Transverse colon (tissue), 4 donors: ENCODE measurements around the gene CPZ. TPM values are rescaled to one million over a fixed set of nuclear protein-coding genes. Genes with fewer than 3 reads are reported as not detected.

Source experiments
- DNase-seq: peaks from one replicate; pipeline ENCODE4 v3.0.0-alpha.2; 2019
- H3K27ac ChIP-seq, 4 donors: fragments of 200-600 bp; sonication (generic); 2 replicates each; pipeline ENCODE4 v1.5.1; 2016 to 2018; ENCODE audit warnings: inconsistent platforms in 4 of 4
- H3K27me3 ChIP-seq: fragments of 200-600 bp; sonication (generic); 2 replicates; pipeline ENCODE4 v1.5.1; 2017; ENCODE audit warnings: inconsistent platforms
- H3K36me3 ChIP-seq, 4 donors: fragments of 200-600 bp; sonication (generic); 2 replicates each; pipeline ENCODE4 v1.5.1; 2017 to 2019; ENCODE audit warnings: inconsistent platforms in 4 of 4
- H3K4me1 ChIP-seq, 4 donors: fragments of 200-600 bp; sonication (generic); 2 replicates each; pipeline ENCODE4 v1.5.1; 2017 to 2020; ENCODE audit warnings: inconsistent platforms in 4 of 4
- H3K4me3 ChIP-seq, 4 donors: fragments of 200-600 bp; sonication (generic); 1 replicate in 1 of 4; 2 replicates in 3 of 4; pipeline versions ENCODE4 v1.5.1 to v1.6.1; 2017 to 2019; ENCODE audit warnings: inconsistent platforms in 4 of 4
- H3K9me3 ChIP-seq, 2 donors: fragments of 200-600 bp; sonication (generic); 2 replicates each; pipeline ENCODE4 v1.5.1; 2017 to 2019; ENCODE audit warnings: inconsistent platforms in 2 of 2
- CTCF ChIP-seq, 5 experiments: fragments of 200-600 bp in 3 of 5; fragments of 450-650 bp in 2 of 5; sonication (generic) in 3 of 5; IDR thresholded peaks; 1 replicate in 2 of 5; 2 replicates in 3 of 5; pipeline ENCODE4 v1.5.1; 2016 to 2017; ENCODE audit warnings: antibody characterized with exemption in 5 of 5, inconsistent platforms in 3 of 5, mild to moderate bottlenecking in 2 of 5, moderate library complexity in 1 of 5
- EP300 ChIP-seq: sonication (generic); formaldehyde crosslinking; IDR thresholded peaks from one replicate; pipeline ENCODE4 v1.6.1; 2017; ENCODE audit warnings: antibody characterized with exemption, low read depth
- POLR2A ChIP-seq: fragments of 450-650 bp; IDR thresholded peaks from one replicate; pipeline ENCODE4 v1.6.1; 2016; ENCODE audit warnings: antibody characterized with exemption, mild to moderate bottlenecking, moderate library complexity
- POLR2AphosphoS5 ChIP-seq, 3 donors: sonication (generic); formaldehyde crosslinking; IDR thresholded peaks; one replicate each; pipeline ENCODE4 v1.6.1; 2016; ENCODE audit warnings: antibody characterized with exemption in 3 of 3
- WGBS, 2 donors: methylation state at CpG; one replicate each; pipeline ENCODE4 v1.1.5; 2018; ENCODE audit warnings: low coverage in 1 of 2; 5-methylcytosine and 5-hydroxymethylcytosine counted together
- in situ Hi-C, 4 donors: fragments of 200-750 bp; cut with MboI; loops; one replicate each; pipeline versions ENCODE4 v1.15.0 to v1.15.1; 2017; ENCODE audit warnings: low sequenced_read_pairs in 3 of 4, low pct_ligation_motif_present in 1 of 4, low pct_unique_long_range_greater_than_20kb in 1 of 4
- intact Hi-C: fragments of 100-400 bp; cut with DNase I; formaldehyde crosslinking; loops from one replicate; pipeline ENCODE4 v1.15.1; 2023; ENCODE audit warnings: low total_unique reads
- total RNA-seq, 4 donors: library from RNA; depleted of rRNA; stranded (reverse); fragments of >200 nt; gene quantifications; one replicate each; pipeline ENCODE4 v1.1.0, GENCODE V29; 2016

Gene CPZ
- total RNA-seq, 4 donors from 2014 or later = 0.96 to 2.1 TPM; not detected in 2

DNA sequence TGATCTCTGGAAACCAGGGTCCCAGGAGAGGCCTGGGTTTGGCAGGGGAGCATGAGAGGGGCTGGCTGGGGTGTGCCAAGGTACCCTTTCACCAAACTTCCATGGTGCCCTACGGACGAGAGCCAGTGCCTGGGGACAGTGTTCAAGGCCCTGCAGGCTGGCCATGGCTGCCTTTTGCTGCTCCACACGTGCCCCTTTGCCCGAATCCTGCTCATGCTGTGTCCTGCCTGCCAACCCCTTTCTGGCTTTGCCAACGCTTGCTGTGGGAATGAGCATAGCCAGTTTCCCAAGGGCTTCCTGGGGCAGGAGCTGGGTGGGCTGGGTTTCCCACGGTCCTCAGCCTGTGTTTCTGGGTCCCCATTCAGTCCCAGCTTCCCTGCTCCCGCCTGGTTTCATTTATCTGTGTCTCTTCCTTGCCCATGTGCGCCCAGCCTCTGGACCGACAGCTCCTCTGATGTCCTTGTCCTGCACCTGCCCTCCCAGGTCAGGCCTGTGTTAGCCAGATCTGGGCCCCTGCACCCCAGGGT is 17.3 kb downstream of the CPZ start:
- H3K27ac ChIP-seq = no peak overlapping the region
- 43% methylated on average over 9 of the region's 9 CpGs; no CpG with 5 or more reads in 1 of the 2 donors for WGBS, 2 donors
- H3K4me1 ChIP-seq = peaks cover 0 to 6% (median 0%) of the 10 kb centered on the region in 4 donors
- H3K4me3 ChIP-seq = no peak overlapping the region
- TF ChIP-seq POLR2A (no peak), EP300 (no peak), POLR2AphosphoS5 (IDR thresholded peaks at IDR 0.05) (no peak), CTCF (IDR thresholded peaks at IDR 0.05) (no peak)
- no peak for DNase-seq
- no peaks in the 10 kb centered on the region for H3K9me3 ChIP-seq
- in situ Hi-C loops = no loop called here
- peaks cover 27% of the 10 kb centered on the region for H3K27me3 ChIP-seq
- intact Hi-C loops = loop anchor here (10.0 kb wide), 1 partner anchor 305 kb away; no protein-coding TSS in a partner anchor
- no peaks in the 10 kb centered on the region for H3K36me3 ChIP-seq

DNA sequence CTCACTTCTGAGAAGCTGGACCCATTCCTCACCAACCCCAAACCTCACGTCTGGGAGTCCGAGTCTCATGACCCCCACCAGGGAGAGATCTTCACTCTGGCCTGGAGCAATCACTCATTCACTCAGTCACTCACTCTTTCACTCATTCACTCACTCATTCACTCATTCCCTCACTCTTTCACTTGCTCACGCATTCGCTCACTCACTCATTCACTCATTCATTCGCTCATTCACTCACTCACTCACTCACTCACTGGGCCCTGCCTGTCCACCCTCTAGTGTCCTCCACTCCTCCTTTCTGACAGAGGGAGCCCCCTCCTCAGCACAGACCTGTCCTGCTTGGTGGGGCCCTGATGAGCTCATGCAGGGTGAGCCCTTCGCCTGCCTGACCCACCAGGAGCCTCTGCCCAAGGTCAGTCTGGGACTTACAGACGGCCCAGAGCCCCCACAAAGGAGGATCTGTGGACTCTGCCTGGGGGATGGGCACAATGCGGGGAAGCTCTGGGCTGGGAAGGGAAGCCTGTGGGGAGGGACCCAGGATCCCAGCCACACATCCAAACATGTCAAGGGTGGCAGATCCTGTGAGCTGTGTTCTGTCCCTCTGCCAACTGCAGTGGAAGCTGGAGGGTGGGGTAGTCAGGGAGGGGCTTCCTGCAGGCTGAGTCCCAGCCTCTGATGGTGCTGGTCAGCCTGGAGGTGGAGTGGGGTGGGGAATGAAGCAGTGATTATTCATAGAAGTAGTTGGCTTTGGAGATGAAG is 18.5 kb downstream of the CPZ start:
- peaks cover 0 to 6% (median 0%) of the 10 kb centered on the region in 4 donors for H3K4me1 ChIP-seq
- intact Hi-C loops (no loop called here), in situ Hi-C loops (no loop called here)
- 56 to 67% methylated on average over 5 to 8 of the region's 8 CpGs for WGBS, 2 donors
- no peak overlapping the region for H3K4me3 ChIP-seq
- no peak for DNase-seq
- no peak overlapping the region for H3K27ac ChIP-seq
- no peaks in the 10 kb centered on the region for H3K9me3 ChIP-seq
- H3K36me3 ChIP-seq = no peaks in the 10 kb centered on the region
- no peak for TF ChIP-seq CTCF (IDR thresholded peaks at IDR 0.05)
- TF ChIP-seq POLR2AphosphoS5 (IDR thresholded peaks at IDR 0.05) = no peak
- no peak for TF ChIP-seq EP300
- TF ChIP-seq POLR2A = no peak
- H3K27me3 ChIP-seq = peaks cover 23% of the 10 kb centered on the region

- Histone ChIP-seq H3K4me3 (no peak overlapping the region), H3K27me3 (peaks cover 7% of the 10 kb centered on the region), H3K4me1 (peaks cover 0 to 2% (median 0%) of the 10 kb centered on the region in 4 donors), H3K27ac (no peak overlapping the region), H3K36me3 (no peaks in the 10 kb centered on the region), H3K9me3 (no peaks in the 10 kb centered on the region)
- TF ChIP-seq CTCF (IDR thresholded peaks at IDR 0.05) = no peak
- TF ChIP-seq EP300 = no peak
- no peak for TF ChIP-seq POLR2AphosphoS5 (IDR thresholded peaks at IDR 0.05)
- no peak for TF ChIP-seq POLR2A
- in situ Hi-C loops (no loop called here), intact Hi-C loops (no loop called here)
- WGBS, 2 donors = 82% methylated on average over 8 of the region's 8 CpGs; no CpG with 5 or more reads in 1 of the 2 donors
- DNase-seq = no peak
These were observed 20.1 kb downstream of the CPZ start for GRCh38 chr4:8612646-8613045.

DNA sequence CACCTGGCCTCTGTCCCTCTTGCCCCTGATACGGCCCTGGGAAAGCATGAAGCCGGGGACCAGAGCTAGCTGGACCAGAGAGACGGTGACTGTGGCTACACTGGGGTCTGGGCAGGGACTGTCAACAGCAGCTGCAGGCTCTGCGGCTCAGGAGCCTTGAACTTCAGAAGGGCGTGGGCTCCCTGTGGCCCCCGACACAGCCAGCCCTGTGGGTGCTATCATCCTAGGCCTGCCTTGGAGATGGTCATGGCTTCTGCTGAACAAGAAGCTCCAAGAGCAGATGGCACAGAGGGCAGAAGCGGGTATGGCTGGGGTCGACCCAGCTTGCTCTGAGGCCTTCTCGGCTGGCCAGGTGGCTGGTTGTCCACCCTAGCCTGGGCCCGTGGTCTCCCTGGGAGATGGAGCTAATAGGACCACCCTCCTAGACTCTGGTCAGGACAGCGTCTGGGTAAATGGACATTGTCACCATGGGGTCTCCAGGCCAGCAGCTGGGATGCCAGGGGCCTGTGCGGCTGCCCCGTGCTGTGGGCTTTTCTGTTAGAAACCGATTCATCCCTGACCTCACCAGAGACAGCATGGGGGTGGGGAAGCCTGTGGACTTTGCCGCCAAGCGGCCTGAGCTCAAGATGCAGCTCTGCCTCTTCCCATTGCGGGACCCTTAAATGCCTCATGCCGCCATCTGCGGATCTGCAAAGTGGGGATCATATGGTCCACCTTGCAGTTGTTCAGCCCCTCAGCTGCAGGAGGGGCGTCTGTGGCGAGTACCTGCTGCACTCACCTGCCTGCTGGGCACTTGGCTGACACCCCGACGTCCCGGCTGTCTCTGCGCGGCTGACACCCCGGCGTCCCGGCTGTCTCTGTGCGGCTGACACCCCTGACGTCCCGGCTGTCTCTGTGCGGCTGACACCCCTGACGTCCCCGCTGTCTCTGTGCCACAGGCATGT is 21.1 kb downstream of the CPZ start:
- 89% methylated on average over 35 of the region's 35 CpGs; no CpG with 5 or more reads in 1 of the 2 donors for WGBS, 2 donors
- H3K4me3 ChIP-seq = no peak overlapping the region
- H3K36me3 ChIP-seq = no peaks in the 10 kb centered on the region
- no peaks in the 10 kb centered on the region for H3K9me3 ChIP-seq
- no peak overlapping the region for H3K27ac ChIP-seq
- intact Hi-C loops (no loop called here), in situ Hi-C loops (no loop called here)
- no peaks in the 10 kb centered on the region for H3K27me3 ChIP-seq
- no peak for DNase-seq
- no peaks in the 10 kb centered on the region for H3K4me1 ChIP-seq
- TF ChIP-seq EP300 (no peak), POLR2AphosphoS5 (IDR thresholded peaks at IDR 0.05) (no peak), POLR2A (no peak), CTCF (IDR thresholded peaks at IDR 0.05) (no peak)
